HEK293 (cell line): ENCODE measurements around the gene GALE.

Source experiments
- KLF9 ChIP-seq: fragments of 450-650 bp; formaldehyde crosslinking; IDR thresholded peaks from 2 replicates; pipeline ENCODE4 v1.5.1; 2016; ENCODE audit warnings: missing biosample characterization, missing genetic modification characterization, low read depth
- OVOL3 ChIP-seq: fragments of 450-650 bp; formaldehyde crosslinking; IDR thresholded peaks from 2 replicates; pipeline ENCODE4 v1.5.1; 2016; ENCODE audit warnings: missing biosample characterization, missing genetic modification characterization
- SCRT1 ChIP-seq: fragments of 450-650 bp; formaldehyde crosslinking; IDR thresholded peaks from 2 replicates; pipeline ENCODE4 v1.5.1; 2016; ENCODE audit warnings: missing biosample characterization, missing genetic modification characterization, borderline replicate concordance
- SP3 ChIP-seq: fragments of 450-650 bp; formaldehyde crosslinking; IDR thresholded peaks from 2 replicates; pipeline ENCODE4 v1.5.1; 2016; ENCODE audit warnings: missing biosample characterization, missing genetic modification characterization
- ZBTB21 ChIP-seq: fragments of 450-650 bp; formaldehyde crosslinking; IDR thresholded peaks from 2 replicates; pipeline ENCODE4 v1.5.1; 2017; ENCODE audit warnings: missing biosample characterization, missing genetic modification characterization
- ZIC2 ChIP-seq: fragments of 450-650 bp; formaldehyde crosslinking; IDR thresholded peaks from 2 replicates; pipeline ENCODE4 v1.5.1; 2016; ENCODE audit warnings: missing biosample characterization, missing genetic modification characterization
- ZNF19 ChIP-seq: fragments of 450-650 bp; formaldehyde crosslinking; IDR thresholded peaks from 2 replicates; pipeline ENCODE4; 2016; ENCODE audit warnings: missing biosample characterization, missing genetic modification characterization, low read depth
- ZNF2 ChIP-seq: fragments of 450-650 bp; formaldehyde crosslinking; IDR thresholded peaks from 2 replicates; pipeline ENCODE4 v1.5.1; 2016; ENCODE audit warnings: missing biosample characterization, missing genetic modification characterization
- ZNF202 ChIP-seq: fragments of 450-650 bp; formaldehyde crosslinking; IDR thresholded peaks from 2 replicates; pipeline ENCODE4 v1.5.1; 2016; ENCODE audit warnings: missing biosample characterization, missing genetic modification characterization, borderline replicate concordance
- ZNF211 ChIP-seq: fragments of 450-650 bp; formaldehyde crosslinking; IDR thresholded peaks from 2 replicates; pipeline ENCODE4 v1.5.1; 2016; ENCODE audit warnings: low read depth, missing biosample characterization, missing genetic modification characterization
- ZNF214 ChIP-seq: fragments of 450-650 bp; formaldehyde crosslinking; IDR thresholded peaks from 2 replicates; pipeline ENCODE4 v1.5.1; 2017; ENCODE audit warnings: missing biosample characterization, mild to moderate bottlenecking, missing genetic modification characterization, borderline replicate concordance
- ZNF266 ChIP-seq: fragments of 450-650 bp; formaldehyde crosslinking; IDR thresholded peaks from 2 replicates; pipeline ENCODE4 v1.5.1; 2016; ENCODE audit warnings: missing biosample characterization, missing genetic modification characterization, low read depth
- ZNF341 ChIP-seq: fragments of 450-650 bp; formaldehyde crosslinking; IDR thresholded peaks from 2 replicates; pipeline ENCODE4; 2016; ENCODE audit warnings: low read depth, missing biosample characterization, missing genetic modification characterization
- ZNF350 ChIP-seq: fragments of 450-650 bp; formaldehyde crosslinking; IDR thresholded peaks from 2 replicates; pipeline ENCODE4 v1.5.0; 2017; ENCODE audit warnings: missing biosample characterization, mild to moderate bottlenecking, missing genetic modification characterization
- ZNF433 ChIP-seq: fragments of 450-650 bp; formaldehyde crosslinking; IDR thresholded peaks from 2 replicates; pipeline ENCODE4 v1.5.1; 2016; ENCODE audit warnings: missing biosample characterization, missing genetic modification characterization, low read depth
- ZNF473 ChIP-seq: fragments of 450-650 bp; formaldehyde crosslinking; IDR thresholded peaks from 2 replicates; pipeline ENCODE4 v1.5.1; 2017; ENCODE audit warnings: missing biosample characterization, missing genetic modification characterization
- ZNF48 ChIP-seq: fragments of 450-650 bp; formaldehyde crosslinking; IDR thresholded peaks from 2 replicates; pipeline ENCODE4 v1.5.1; 2016; ENCODE audit warnings: missing biosample characterization, missing genetic modification characterization
- ZNF513 ChIP-seq: fragments of 450-650 bp; IDR thresholded peaks from 2 replicates; pipeline ENCODE4 v1.5.1; 2018; ENCODE audit warnings: missing biosample characterization, missing genetic modification characterization
- ZNF571 ChIP-seq: fragments of 450-650 bp; formaldehyde crosslinking; IDR thresholded peaks from 2 replicates; pipeline ENCODE4 v1.5.0; 2017; ENCODE audit warnings: missing biosample characterization, missing genetic modification characterization
- ZNF596 ChIP-seq: fragments of 450-650 bp; IDR thresholded peaks from 2 replicates; pipeline ENCODE4 v1.5.0; 2018; ENCODE audit warnings: missing biosample characterization, mild to moderate bottlenecking, missing genetic modification characterization, moderate library complexity
- ZNF639 ChIP-seq: fragments of 450-650 bp; formaldehyde crosslinking; IDR thresholded peaks from 2 replicates; pipeline ENCODE4 v1.5.1; 2016; ENCODE audit warnings: missing biosample characterization, missing genetic modification characterization
- ZNF747 ChIP-seq: fragments of 450-650 bp; formaldehyde crosslinking; IDR thresholded peaks from 2 replicates; pipeline ENCODE4 v1.5.1; 2016; ENCODE audit warnings: missing biosample characterization, missing genetic modification characterization
- ZNF768 ChIP-seq: fragments of 450-650 bp; formaldehyde crosslinking; IDR thresholded peaks from 2 replicates; pipeline ENCODE4 v1.5.1; 2018; ENCODE audit warnings: missing biosample characterization, mild to moderate bottlenecking, missing genetic modification characterization
- ZSCAN23 ChIP-seq: fragments of 450-650 bp; formaldehyde crosslinking; IDR thresholded peaks from 2 replicates; pipeline ENCODE4 v1.5.1; 2016; ENCODE audit warnings: missing biosample characterization, missing genetic modification characterization
- TF ChIP-seq, protein P1 (sequence below): fragments of 450-650 bp; formaldehyde crosslinking; IDR thresholded peaks from 2 replicates; pipeline ENCODE4 v1.5.1; 2016; ENCODE audit warnings: missing biosample characterization, missing genetic modification characterization, low read depth
- TF ChIP-seq, protein P2 (sequence below): fragments of 450-650 bp; formaldehyde crosslinking; IDR thresholded peaks from 2 replicates; pipeline ENCODE4 v1.5.1; 2017; ENCODE audit warnings: missing biosample characterization, missing genetic modification characterization
- TF ChIP-seq, protein P3 (sequence below): fragments of 450-650 bp; formaldehyde crosslinking; IDR thresholded peaks from 2 replicates; pipeline ENCODE4 v1.5.1; 2016; ENCODE audit warnings: missing biosample characterization, missing genetic modification characterization, borderline replicate concordance
- TF ChIP-seq, protein P4 (sequence below): fragments of 450-650 bp; formaldehyde crosslinking; IDR thresholded peaks from 2 replicates; pipeline ENCODE4 v1.5.1; 2016; ENCODE audit warnings: missing biosample characterization, missing genetic modification characterization

Gene GALE

DNA sequence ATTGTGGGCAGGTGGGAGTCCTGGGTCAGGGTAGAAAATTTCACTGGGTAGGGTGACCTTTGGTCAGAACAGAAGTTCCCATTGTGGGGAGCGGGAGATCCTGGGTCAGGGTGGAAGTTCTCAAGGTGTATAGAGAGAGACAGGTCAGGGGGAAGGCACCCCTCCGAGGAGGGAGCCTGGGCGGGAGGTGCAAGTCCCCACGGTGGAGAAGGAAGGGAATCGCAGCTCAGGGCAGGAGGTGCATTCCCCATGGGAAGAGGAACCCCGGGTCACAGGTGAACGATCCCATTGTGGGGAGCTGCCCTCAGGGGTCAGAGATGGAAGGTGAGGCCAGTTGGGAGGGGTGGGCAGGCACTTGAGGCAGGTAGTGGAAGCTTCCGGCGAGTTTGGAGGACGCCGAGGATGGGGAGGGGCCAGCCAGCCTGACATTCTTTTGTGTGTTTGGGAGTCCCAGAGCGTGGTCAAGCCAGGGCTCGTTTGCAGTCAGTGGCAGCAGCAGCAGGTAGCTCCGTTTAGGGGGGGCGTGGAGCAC lies 9.0 kb downstream of the GALE start (continued):
- TF ChIP-seq ZNF513 (no peak), ZNF48 (tag by site-specific recombination) (no peak), ZNF202 (tag by site-specific recombination) (no peak), ZNF747 (no peak), ZNF639 (tag by site-specific recombination) (no peak), ZNF214 (no peak), ZNF341 (tag by site-specific recombination) (peak; percentile 68), ZNF350 (no peak), SP3 (tag by site-specific recombination) (0 out of 2 replicates have a peak, but pooled peaks have one; percentile 28), SCRT1 (tag by site-specific recombination) (no peak), ZNF571 (no peak), ZNF211 (tag by site-specific recombination) (no peak), ZBTB21 (tag by site-specific recombination) (no peak), ZNF433 (no peak), ZNF266 (tag by site-specific recombination) (no peak), ZIC2 (no peak), KLF9 (tag by site-specific recombination) (no peak), ZNF596 (tag by site-specific recombination) (no peak), ZSCAN23 (tag by site-specific recombination) (no peak), ZNF19 (tag by site-specific recombination) (no peak), ZNF2 (tag by site-specific recombination) (no peak), ZNF768 (tag by site-specific recombination) (no peak), OVOL3 (tag by site-specific recombination) (no peak), ZNF473 (tag by site-specific recombination) (no peak)
- TF ChIP-seq, protein P1, sequence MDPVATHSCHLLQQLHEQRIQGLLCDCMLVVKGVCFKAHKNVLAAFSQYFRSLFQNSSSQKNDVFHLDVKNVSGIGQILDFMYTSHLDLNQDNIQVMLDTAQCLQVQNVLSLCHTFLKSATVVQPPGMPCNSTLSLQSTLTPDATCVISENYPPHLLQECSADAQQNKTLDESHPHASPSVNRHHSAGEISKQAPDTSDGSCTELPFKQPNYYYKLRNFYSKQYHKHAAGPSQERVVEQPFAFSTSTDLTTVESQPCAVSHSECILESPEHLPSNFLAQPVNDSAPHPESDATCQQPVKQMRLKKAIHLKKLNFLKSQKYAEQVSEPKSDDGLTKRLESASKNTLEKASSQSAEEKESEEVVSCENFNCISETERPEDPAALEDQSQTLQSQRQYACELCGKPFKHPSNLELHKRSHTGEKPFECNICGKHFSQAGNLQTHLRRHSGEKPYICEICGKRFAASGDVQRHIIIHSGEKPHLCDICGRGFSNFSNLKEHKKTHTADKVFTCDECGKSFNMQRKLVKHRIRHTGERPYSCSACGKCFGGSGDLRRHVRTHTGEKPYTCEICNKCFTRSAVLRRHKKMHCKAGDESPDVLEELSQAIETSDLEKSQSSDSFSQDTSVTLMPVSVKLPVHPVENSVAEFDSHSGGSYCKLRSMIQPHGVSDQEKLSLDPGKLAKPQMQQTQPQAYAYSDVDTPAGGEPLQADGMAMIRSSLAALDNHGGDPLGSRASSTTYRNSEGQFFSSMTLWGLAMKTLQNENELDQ (tag by site-specific recombination) = no peak
- TF ChIP-seq, protein P2, sequence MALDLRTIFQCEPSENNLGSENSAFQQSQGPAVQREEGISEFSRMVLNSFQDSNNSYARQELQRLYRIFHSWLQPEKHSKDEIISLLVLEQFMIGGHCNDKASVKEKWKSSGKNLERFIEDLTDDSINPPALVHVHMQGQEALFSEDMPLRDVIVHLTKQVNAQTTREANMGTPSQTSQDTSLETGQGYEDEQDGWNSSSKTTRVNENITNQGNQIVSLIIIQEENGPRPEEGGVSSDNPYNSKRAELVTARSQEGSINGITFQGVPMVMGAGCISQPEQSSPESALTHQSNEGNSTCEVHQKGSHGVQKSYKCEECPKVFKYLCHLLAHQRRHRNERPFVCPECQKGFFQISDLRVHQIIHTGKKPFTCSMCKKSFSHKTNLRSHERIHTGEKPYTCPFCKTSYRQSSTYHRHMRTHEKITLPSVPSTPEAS (tag by site-specific recombination) = no peak
- TF ChIP-seq, protein P3, sequence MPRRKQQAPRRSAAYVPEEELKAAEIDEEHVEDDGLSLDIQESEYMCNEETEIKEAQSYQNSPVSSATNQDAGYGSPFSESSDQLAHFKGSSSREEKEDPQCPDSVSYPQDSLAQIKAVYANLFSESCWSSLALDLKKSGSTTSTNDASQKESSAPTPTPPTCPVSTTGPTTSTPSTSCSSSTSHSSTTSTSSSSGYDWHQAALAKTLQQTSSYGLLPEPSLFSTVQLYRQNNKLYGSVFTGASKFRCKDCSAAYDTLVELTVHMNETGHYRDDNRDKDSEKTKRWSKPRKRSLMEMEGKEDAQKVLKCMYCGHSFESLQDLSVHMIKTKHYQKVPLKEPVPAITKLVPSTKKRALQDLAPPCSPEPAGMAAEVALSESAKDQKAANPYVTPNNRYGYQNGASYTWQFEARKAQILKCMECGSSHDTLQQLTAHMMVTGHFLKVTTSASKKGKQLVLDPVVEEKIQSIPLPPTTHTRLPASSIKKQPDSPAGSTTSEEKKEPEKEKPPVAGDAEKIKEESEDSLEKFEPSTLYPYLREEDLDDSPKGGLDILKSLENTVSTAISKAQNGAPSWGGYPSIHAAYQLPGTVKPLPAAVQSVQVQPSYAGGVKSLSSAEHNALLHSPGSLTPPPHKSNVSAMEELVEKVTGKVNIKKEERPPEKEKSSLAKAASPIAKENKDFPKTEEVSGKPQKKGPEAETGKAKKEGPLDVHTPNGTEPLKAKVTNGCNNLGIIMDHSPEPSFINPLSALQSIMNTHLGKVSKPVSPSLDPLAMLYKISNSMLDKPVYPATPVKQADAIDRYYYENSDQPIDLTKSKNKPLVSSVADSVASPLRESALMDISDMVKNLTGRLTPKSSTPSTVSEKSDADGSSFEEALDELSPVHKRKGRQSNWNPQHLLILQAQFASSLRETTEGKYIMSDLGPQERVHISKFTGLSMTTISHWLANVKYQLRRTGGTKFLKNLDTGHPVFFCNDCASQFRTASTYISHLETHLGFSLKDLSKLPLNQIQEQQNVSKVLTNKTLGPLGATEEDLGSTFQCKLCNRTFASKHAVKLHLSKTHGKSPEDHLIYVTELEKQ (tag by site-specific recombination) = no peak
- TF ChIP-seq, protein P4, sequence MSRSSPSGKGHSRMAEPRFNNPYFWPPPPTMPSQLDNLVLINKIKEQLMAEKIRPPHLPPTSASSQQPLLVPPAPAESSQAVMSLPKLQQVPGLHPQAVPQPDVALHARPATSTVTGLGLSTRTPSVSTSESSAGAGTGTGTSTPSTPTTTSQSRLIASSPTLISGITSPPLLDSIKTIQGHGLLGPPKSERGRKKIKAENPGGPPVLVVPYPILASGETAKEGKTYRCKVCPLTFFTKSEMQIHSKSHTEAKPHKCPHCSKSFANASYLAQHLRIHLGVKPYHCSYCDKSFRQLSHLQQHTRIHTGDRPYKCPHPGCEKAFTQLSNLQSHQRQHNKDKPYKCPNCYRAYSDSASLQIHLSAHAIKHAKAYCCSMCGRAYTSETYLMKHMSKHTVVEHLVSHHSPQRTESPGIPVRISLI (tag by site-specific recombination) = no peak
- TF ChIP-seq, all 188 proteins: peak for 14
